Vagina (tissue), 2 donors: ENCODE results near the gene OTOS.

Experiments used
- CTCF ChIP-seq, 3 experiments: fragments of 450-650 bp in 2 of 3; fragments of 200-600 bp in 1 of 3; sonication (generic) in 1 of 3; IDR thresholded peaks; one replicate each; pipeline ENCODE4 v1.5.1; 2017 to 2019; ENCODE audit warnings: antibody characterized with exemption in 3 of 3, mild to moderate bottlenecking in 2 of 3, moderate library complexity in 2 of 3
- POLR2AphosphoS5 ChIP-seq, 2 donors: sonication (generic); formaldehyde crosslinking; IDR thresholded peaks; one replicate each; pipeline ENCODE4 v1.9.0; 2017; ENCODE audit warnings: antibody characterized with exemption in 2 of 2, mild to moderate bottlenecking in 2 of 2, low read depth in 1 of 2; ENCODE audit not compliant: insufficient read depth in 1 of 2

GRCh38 chr2:240106765-240107476 is 33.5 kb downstream of the OTOS start:
- TF ChIP-seq CTCF (IDR thresholded peaks at IDR 0.05) (no peak), POLR2AphosphoS5 (IDR thresholded peaks at IDR 0.05; ENCODE audit: insufficient read depth in 1 of 2, low read depth in 1 of 2) (no peak)
